Right forelimb (tissue), 1 donor: ENCODE results near the gene MAP4K4.

Experiments used
- DNase-seq: peaks from one replicate; pipeline ENCODE4 v3.0.0-alpha.2; 2018

Gene MAP4K4

GRCh38 chr2:101697124-101698013 is at the start of gene MAP4K4:
TSS of gene MAP4K4 (plus strand) at chr2:101697707. CDS start at chr2:101698081, 374 bp downstream.
- DNase-seq, result peak; percentile 90

GRCh38 chr2:101653469-101653868 is 44.0 kb upstream of the MAP4K4 start:
- no peak for DNase-seq

GRCh38 chr2:101655702-101656422 is 41.6 kb upstream of the MAP4K4 start:
- no peak for DNase-seq

GRCh38 chr2:101657787-101658186 is 39.7 kb upstream of the MAP4K4 start:
- no peak for DNase-seq

GRCh38 chr2:101658387-101658786 is 39.1 kb upstream of the MAP4K4 start:
- no peak for DNase-seq

GRCh38 chr2:101665312-101665711 is 32.2 kb upstream of the MAP4K4 start:
- DNase-seq, result no peak

GRCh38 chr2:101667823-101668222 is 29.7 kb upstream of the MAP4K4 start:
- no peak for DNase-seq

- DNase-seq, result no peak
These were observed 25.5 kb upstream of the MAP4K4 start for GRCh38 chr2:101672047-101672446.

GRCh38 chr2:101673920-101674319 is 23.6 kb upstream of the MAP4K4 start:
- DNase-seq, result no peak

GRCh38 chr2:101675512-101675911 is 22.0 kb upstream of the MAP4K4 start:
- DNase-seq, result no peak

GRCh38 chr2:101676674-101677073 is 20.8 kb upstream of the MAP4K4 start:
- DNase-seq, result no peak

GRCh38 chr2:101677658-101678057 is 19.8 kb upstream of the MAP4K4 start:
- DNase-seq, result no peak

GRCh38 chr2:101678379-101678778 is 19.1 kb upstream of the MAP4K4 start:
- no peak for DNase-seq

- DNase-seq, result no peak
These were observed 18.3 kb upstream of the MAP4K4 start for GRCh38 chr2:101679037-101679726.

- no peak for DNase-seq
These were observed 17.6 kb upstream of the MAP4K4 start for GRCh38 chr2:101679801-101680487.

GRCh38 chr2:101682311-101682710 is 15.2 kb upstream of the MAP4K4 start:
- DNase-seq, result no peak

GRCh38 chr2:101684313-101684712 is 13.2 kb upstream of the MAP4K4 start:
- DNase-seq, result no peak

GRCh38 chr2:101688261-101688660 is 9.2 kb upstream of the MAP4K4 start:
- DNase-seq, result no peak

- no peak for DNase-seq
These were observed 8.2 kb upstream of the MAP4K4 start for GRCh38 chr2:101689114-101689825.

- no peak for DNase-seq
These were observed 6.9 kb upstream of the MAP4K4 start for GRCh38 chr2:101690547-101691152.

- DNase-seq, result no peak
These were observed 5.5 kb upstream of the MAP4K4 start for GRCh38 chr2:101692041-101692440.

GRCh38 chr2:101692766-101693165 is 4.7 kb upstream of the MAP4K4 start:
- DNase-seq, result no peak
